Muscle layer of duodenum (tissue), 2 donors: ENCODE measurements around the gene BACH2.

Experiments used
- H3K27ac ChIP-seq: one replicate; pipeline ENCODE4 v1.7.0; 2013; ENCODE audit warnings: mild to moderate bottlenecking, low read length
- H3K27me3 ChIP-seq: one replicate; pipeline ENCODE4 v1.7.0; 2013; ENCODE audit warnings: low read depth, mild to moderate bottlenecking, control low read depth, low read length
- H3K36me3 ChIP-seq, 2 donors: one replicate each; pipeline ENCODE4 v1.7.0; 2013; ENCODE audit warnings: low read length in 2 of 2, control low read depth in 1 of 2, mild to moderate bottlenecking in 1 of 2; ENCODE audit not compliant: insufficient read depth in 2 of 2, control insufficient read depth in 1 of 2
- H3K4me1 ChIP-seq, 2 donors: one replicate each; pipeline ENCODE4 v1.7.0; 2013; ENCODE audit warnings: low read length in 2 of 2, mild to moderate bottlenecking in 2 of 2, control low read depth in 1 of 2, moderate library complexity in 1 of 2; ENCODE audit not compliant: insufficient read depth in 2 of 2, control insufficient read depth in 1 of 2
- H3K4me3 ChIP-seq, 2 donors: one replicate each; pipeline ENCODE4 v1.7.0; 2013; ENCODE audit warnings: low read length in 2 of 2, low read depth in 1 of 2, mild to moderate bottlenecking in 1 of 2
- H3K9me3 ChIP-seq, 2 donors: one replicate each; pipeline ENCODE4 v1.7.0; 2013; ENCODE audit warnings: low read length in 2 of 2, control low read depth in 1 of 2, mild to moderate bottlenecking in 1 of 2; ENCODE audit not compliant: control insufficient read depth in 1 of 2
- donor health status: healthy.

The BACH2 gene

DNA sequence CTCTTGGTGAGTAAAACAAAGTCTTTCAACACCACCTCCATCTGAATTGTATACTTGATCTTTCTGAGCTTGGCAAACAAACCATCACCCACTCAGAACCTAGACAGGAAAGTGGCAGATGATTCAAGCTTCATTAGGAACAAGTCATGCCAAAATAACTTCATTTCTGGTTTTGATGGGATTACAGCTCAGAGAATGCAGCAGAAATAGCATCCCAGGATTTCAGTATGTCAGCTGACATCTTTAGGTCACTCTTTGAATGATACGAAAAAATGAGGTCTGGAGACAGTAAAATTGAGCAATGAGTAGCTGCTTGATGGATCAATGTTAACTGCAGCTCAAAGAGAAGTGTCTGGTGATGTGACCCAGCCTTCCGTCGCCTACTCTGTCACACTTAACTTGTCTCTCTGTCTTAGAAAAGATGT is 310.0 kb downstream of the BACH2 start:
- no peak overlapping the region for H3K4me3 ChIP-seq
- H3K27ac ChIP-seq: no peak overlapping the region
- H3K27me3 ChIP-seq: no peaks in the 10 kb centered on the region

DNA sequence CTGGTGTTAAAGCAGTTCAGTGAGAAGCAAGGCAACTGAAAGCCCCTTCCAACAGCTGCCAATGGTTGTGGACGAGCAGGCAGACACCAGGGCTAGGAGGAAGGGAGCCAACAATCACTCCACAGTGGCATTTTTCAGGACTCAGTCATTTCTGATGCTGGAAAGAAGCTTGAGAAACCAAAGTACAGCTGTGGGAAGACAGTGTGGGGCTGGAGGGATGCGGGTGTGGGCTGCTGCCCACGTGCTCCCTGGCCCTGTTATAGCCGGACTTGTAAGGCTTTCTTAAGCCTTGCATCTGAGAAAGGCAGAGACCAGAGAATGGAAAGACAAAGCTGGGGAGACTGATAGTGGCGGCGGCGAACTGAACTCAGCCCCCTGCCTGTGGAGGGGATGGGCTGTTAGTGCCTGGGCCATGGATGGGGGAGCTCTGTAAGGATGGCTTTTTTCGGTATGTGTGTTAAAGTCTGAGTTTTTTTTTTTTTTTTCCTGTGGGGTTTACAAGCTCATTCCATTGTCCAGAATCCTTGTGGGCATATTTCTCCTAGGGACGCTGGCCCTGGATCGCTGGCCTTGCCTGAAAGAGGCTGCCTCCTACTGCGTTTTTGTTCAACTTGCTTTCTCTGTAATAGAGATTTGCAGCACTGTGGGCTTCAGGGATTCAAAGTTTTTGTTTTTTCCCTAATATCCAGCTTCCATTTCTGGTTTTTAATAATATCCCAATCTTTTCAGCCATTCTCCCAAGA is 310.7 kb downstream of the BACH2 start:
- Histone ChIP-seq H3K4me1 (no peaks in the 10 kb centered on the region), H3K36me3 (peaks cover 0 to 3% of the 10 kb centered on the region in 2 donors), H3K9me3 (no peaks in the 10 kb centered on the region), H3K4me3 (no peak overlapping the region), H3K27ac (no peak overlapping the region), H3K27me3 (no peaks in the 10 kb centered on the region)

More for the DNA sequence above, 310.0 kb downstream of the BACH2 start:
- peaks cover 0 to 3% of the 10 kb centered on the region in 2 donors for H3K36me3 ChIP-seq
- no peaks in the 10 kb centered on the region for H3K4me1 ChIP-seq
- no peaks in the 10 kb centered on the region for H3K9me3 ChIP-seq

DNA sequence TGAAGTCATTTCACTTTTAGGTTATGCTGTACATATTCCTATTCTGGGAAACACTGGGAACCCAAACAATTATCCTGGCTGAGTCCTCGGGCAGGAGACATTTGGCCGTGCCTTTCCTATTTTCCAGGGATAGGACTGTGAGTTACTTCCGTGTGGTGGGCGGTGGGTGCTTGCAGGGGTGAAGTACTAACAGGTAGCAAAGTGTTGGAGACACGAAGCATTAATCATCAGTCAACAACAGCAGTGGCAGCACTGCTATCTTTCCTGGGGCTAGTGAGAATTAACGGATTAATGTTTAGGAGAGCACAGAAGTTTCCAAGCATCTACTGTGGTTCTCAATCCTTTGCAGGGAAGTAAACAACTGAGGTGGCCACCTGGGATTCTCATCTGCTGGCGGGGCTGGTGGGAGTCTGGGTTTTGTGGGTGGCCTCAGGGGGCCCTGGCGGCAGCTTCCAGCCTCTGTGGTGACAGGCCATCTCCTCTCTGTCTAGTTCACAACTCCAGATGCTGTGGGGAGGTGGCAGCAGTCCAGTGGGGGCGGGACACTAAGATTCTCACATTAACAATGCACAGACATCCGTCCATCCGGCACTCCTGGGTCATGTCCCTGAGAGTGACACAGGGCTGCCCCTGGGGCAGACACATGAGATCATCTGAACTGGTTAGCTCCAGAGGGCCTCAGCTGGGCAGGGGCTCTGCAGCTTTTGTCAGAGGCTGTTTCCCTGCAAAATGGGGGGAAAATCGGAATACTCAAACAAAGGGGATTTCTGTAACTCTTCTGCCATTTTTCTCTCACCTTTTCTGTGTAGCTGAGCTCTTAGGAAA is 311.5 kb downstream of the BACH2 start:
- peaks cover 0 to 3% of the 10 kb centered on the region in 2 donors for H3K36me3 ChIP-seq
- no peak overlapping the region for H3K27ac ChIP-seq
- H3K27me3 ChIP-seq: no peaks in the 10 kb centered on the region
- no peaks in the 10 kb centered on the region for H3K4me1 ChIP-seq
- H3K9me3 ChIP-seq: no peaks in the 10 kb centered on the region
- H3K4me3 ChIP-seq: no peak overlapping the region

DNA sequence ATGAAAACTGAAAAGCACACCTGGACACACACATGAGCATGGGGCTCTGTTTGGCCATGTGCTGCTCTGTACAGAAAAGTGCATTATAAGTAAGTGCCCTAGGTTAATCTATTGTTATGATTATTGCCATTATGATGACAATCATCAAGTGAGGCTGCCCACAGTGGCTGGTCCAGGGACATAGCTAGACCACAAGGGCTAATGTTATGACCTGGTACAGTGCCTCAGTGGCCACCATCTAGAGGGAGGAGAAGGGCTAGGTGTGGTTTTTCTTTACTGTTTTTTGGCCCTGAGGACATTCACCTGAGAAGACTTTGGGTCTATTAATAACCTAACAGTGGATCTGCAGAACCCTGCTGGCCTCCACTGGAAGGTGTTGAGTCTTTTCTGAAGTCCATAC is 316.3 kb downstream of the BACH2 start:
- H3K4me3 ChIP-seq: no peak overlapping the region
- peaks cover 0 to 10% of the 10 kb centered on the region in 2 donors for H3K4me1 ChIP-seq
- H3K27me3 ChIP-seq: no peaks in the 10 kb centered on the region
- H3K36me3 ChIP-seq: no peaks in the 10 kb centered on the region
- H3K9me3 ChIP-seq: no peaks in the 10 kb centered on the region
- no peak overlapping the region for H3K27ac ChIP-seq

DNA sequence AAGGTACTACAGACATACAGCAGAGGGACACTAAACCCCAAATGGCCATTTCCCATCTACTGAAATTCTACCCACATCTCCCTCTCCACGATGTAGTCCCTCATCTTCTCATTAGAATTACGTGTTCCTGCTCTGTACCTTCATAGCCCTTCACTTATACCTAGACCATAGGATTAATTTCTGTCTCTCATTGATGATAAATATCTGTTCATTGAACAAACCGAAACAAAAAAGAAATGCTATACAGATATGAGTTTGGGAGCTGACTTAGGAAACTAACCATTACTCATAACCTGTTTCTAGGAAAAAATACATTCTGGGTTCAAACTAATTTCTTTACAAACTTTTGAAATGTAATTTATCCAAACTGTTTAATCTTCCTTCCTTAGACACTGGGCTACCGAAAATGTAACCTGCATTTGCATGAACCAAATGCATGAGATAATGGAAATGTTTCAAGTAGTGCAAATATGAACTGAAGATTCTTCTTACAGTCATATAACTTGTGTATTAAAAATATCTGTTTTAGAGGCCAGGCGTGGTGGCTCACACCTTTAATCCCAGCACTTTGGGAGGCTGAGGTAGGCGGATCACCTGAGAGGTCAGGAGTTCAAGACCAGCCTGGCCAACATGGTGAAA is 317.0 kb downstream of the BACH2 start:
- H3K9me3 ChIP-seq: no peaks in the 10 kb centered on the region
- no peaks in the 10 kb centered on the region for H3K27me3 ChIP-seq
- H3K4me3 ChIP-seq: no peak overlapping the region
- H3K4me1 ChIP-seq: peaks cover 0 to 10% of the 10 kb centered on the region in 2 donors
- H3K36me3 ChIP-seq: no peaks in the 10 kb centered on the region
- H3K27ac ChIP-seq: no peak overlapping the region

DNA sequence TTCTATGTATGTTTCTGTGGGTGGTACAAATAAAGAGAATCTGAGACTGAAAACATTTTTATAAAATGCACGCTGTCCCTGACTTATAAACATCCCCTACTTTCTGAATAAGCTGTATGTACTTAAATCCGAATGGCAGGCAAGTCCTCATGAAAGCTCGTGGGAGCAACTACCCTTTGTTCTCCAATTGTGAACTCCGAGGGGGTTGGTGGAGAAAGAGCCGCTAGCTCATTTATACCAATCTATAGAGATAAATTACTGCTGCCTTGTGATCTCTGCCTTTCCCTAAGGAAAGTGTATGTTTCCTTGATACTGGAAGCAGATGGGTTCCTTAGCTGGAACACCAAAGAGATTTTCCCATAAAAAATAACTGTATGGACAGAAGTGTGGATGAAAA is 317.9 kb downstream of the BACH2 start:
- Histone ChIP-seq H3K36me3 (no peaks in the 10 kb centered on the region), H3K4me1 (peaks cover 0 to 10% of the 10 kb centered on the region in 2 donors), H3K9me3 (no peaks in the 10 kb centered on the region), H3K27ac (no peak overlapping the region), H3K27me3 (no peaks in the 10 kb centered on the region), H3K4me3 (no peak overlapping the region)

DNA sequence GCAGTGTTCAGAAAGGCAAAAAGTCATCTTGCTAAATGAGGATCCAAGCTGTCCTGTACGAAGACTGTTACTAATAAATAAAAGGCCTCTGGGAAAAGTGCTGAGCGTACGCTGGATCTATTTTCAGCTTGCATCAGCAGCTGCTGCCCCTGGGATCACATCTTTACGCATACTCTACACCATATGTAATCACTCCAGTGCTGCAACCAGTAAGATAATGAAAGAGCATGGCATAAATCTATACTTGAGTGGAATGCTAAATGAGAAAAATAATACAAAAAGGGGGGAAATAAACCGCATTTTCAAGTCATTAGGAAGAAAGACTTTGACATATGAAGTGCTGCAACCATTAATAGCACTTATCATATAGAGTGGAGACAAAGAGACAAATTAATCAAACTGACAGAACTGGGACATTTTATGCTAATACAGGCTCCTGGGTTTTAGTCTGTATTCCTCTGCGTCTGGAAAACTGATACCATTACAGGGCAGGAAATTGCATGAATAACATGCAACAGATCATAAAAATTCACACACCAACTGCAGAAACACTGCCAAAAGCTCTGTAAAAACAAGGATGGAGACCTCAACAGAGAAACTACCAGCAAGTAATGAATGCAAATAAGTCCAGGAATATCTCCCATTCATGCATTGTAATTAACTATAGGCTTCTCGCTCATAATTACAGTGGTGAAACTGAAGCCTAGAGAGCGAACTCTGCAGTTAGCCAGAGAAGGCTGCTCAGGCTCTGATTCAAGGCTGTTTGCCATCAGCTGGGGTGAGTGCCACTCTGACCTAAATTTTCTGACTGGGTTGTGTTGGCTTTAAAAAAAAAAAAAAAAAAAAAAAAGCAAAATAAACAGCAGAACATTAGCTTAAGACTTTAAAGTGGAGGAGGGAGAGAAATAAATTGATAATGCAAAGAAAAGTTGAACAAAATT is 318.6 kb downstream of the BACH2 start:
- H3K27me3 ChIP-seq: no peaks in the 10 kb centered on the region
- H3K4me3 ChIP-seq: no peak overlapping the region

DNA sequence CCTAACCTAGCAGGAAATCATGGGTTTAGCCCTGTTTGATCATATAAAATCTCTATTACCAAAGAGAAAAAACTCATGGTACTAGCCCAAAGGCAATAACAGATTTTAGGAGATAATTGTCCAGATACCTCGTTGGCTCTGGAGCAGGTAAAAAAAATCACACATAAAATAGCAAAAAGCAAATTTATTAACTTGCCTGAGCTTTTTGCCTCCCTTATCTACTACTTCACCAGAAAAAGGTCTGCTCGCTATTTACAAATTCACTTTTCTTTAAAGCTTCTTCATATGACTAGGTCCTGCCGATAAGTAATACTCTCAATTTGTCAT is 320.0 kb downstream of the BACH2 start:
- peaks cover 0 to 10% of the 10 kb centered on the region in 2 donors for H3K4me1 ChIP-seq
- no peaks in the 10 kb centered on the region for H3K27me3 ChIP-seq
- no peaks in the 10 kb centered on the region for H3K9me3 ChIP-seq
- no peaks in the 10 kb centered on the region for H3K36me3 ChIP-seq
- H3K27ac ChIP-seq: no peak overlapping the region
- no peak overlapping the region for H3K4me3 ChIP-seq

More for the DNA sequence above, 318.6 kb downstream of the BACH2 start:
- Histone ChIP-seq H3K9me3 (no peaks in the 10 kb centered on the region), H3K27ac (no peak overlapping the region), H3K36me3 (no peaks in the 10 kb centered on the region), H3K4me1 (peaks cover 0 to 10% of the 10 kb centered on the region in 2 donors)

DNA sequence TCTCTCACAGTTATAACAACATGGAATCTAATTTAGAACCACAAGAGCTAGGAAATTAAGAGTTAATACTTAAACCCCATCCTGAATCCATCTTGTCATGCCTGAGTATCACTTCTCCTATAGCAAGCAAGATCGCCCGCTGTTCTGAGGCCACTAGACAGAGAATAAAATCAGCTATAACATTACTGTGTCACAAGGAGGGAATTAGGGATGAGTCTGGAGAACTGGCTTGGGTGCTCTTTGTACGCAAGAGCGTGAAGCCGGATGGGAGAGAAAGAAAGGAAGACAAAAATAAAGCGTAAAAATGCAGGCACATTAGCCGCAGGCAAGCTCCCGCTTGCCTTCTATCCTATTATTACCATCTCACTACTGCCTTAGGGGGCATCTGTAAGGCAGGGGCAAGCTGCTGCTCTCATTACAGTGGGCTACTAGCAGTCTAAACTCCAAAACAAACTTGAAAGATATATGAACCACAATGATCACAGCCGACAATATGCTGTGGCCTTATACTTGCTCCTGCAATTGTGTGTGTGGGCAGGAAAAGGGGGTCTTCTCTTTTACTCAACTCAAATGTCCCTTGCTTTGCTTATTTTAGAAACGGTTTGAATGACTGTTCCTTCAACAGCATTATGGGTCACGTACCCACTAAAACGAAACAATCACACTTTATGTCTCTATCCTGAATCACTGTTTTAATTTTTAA is 320.5 kb downstream of the BACH2 start:
- no peak overlapping the region for H3K27ac ChIP-seq
- H3K4me1 ChIP-seq: peaks cover 0 to 10% of the 10 kb centered on the region in 2 donors
- no peaks in the 10 kb centered on the region for H3K36me3 ChIP-seq
- H3K9me3 ChIP-seq: no peaks in the 10 kb centered on the region
- no peak overlapping the region for H3K4me3 ChIP-seq
- no peaks in the 10 kb centered on the region for H3K27me3 ChIP-seq

DNA sequence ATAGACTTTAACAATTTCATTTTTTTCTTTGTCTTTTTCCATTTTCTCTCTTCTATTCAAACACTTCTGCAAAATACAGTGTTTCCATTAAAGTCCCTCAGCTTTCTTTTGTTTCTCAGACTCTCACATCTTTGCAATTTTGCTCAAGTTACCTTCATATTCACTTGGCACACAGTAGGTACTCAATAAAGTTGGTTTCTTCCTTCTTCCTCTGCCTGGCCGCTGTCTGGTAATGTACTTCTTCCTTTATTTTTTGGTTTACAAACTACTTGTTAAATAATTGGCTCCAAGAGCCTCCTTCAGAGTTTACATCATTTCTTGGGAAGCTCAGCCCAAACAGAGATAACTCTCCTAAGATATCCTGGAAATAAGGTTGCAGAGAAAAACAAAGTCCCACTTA is 321.3 kb downstream of the BACH2 start:
- no peak overlapping the region for H3K4me3 ChIP-seq
- H3K27me3 ChIP-seq: no peaks in the 10 kb centered on the region
- no peaks in the 10 kb centered on the region for H3K36me3 ChIP-seq
- no peak overlapping the region for H3K27ac ChIP-seq
- no peaks in the 10 kb centered on the region for H3K9me3 ChIP-seq
- peaks cover 0 to 10% of the 10 kb centered on the region in 2 donors for H3K4me1 ChIP-seq
